Activated naive CD8-positive, alpha-beta T cell treated with anti-CD3 and anti-CD28 coated beads, Interleukin-2, amount 50 U/mL, for 16 hours (primary cell): ENCODE measurements around the gene RFPL2.
"Not testable (repeated sequence)": the region's sequence is repeated elsewhere in the genome, so short reads cannot be mapped to it uniquely, and the experiment has no call there.

ENCODE experiments used
- DNase-seq: peaks from one replicate; pipeline ENCODE4 v3.0.0-alpha.2; 2020; ENCODE audit warnings: low read depth, low spot score

Gene RFPL2

GRCh38 chr22:32164075-32164860 lies 40.6 kb downstream of the RFPL2 start:
- no peak for DNase-seq

DNA sequence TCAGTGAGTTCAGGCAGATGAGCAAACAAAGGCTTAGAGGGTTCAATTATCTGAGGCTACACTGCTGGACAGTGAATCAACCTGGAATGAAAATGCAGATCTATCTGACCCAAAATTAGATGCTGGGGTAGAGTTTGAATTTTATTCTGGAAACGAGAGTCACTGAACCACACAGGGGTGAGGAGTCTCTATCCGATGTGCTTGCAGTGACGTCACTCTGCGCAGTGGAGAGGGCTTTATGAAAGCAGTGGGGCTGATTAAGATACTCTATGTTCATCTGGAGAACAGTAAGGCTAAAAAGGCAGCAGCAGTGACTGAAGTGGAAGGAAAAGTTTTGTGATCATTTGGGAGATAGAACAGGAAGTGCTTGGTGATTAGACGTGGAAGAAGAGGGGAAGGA lies 44.5 kb downstream of the RFPL2 start:
- DNase-seq, result not testable (repeated sequence)

DNA sequence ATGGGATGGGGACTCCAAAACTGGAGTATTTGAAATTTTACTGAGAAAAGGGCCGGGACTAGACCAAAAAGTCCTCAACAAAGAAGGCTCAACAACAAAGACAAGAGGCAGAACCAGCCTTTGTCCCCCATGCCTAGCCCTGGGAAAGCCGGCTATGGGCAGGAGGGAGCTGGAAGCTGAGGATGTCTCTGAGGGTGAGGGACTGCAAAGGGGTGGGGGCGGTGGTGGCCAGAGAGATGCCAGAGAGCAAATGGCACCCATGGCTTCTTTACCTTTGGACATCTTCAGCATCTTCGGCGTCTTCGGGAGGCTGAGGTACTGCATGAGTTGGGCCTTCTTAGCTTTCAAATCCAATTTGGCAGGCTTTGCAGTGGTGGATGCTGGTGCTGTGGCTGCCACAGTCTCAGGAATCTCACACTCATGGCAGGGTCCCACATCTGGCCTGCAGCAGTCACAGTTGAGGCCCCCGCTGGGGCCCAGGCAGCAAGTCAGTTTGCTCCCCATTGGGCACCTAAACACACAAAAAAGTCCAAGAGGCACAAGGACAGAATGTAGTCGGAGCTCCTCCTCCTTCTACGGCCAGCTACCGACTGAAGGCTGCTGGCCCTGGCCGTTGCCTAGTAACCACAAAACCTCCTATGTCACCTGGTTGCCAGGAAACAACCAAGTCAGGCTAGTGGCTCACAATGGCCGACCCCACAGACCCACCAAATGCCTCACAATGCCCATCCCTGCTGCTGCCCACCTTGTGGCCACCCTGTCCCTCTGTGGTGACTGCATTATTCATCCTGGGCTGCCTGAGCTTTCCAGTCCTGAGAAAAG lies 46.0 kb downstream of the RFPL2 start, which contains the start of gene C22orf42:
TSS of gene C22orf42 (minus strand) at position 592 of the 822 bp plus-strand sequence. CDS start at position 504, 88 bp downstream.
- no peak for DNase-seq

- not testable (repeated sequence) for DNase-seq
Measured at GRCh38 chr22:32157632-32158031, 47.2 kb downstream of the RFPL2 start.

- not testable (repeated sequence) for DNase-seq
Measured at GRCh38 chr22:32154727-32155126, 50.1 kb downstream of the RFPL2 start.

- DNase-seq, result not testable (repeated sequence)
Measured at GRCh38 chr22:32151641-32152040, 53.2 kb downstream of the RFPL2 start.

DNA sequence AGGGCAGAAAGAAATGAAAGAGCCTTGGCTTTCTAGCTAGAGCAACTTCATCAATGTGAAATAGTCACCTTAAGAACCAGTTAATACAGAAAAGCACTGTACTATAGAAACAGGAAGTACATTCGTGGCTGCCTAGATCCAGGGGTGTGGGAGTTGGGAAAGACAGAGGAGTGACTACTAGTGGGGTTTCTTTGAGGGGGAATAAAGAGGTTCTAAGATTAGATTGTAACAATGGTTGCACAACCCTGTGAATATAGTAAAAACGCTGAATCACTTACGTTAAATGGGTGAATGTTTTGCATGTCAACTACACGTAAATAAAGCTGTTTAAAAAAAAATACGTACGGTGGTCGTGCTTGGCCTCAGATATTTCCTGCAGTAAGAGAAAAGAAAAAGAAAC lies 54.2 kb downstream of the RFPL2 start:
- DNase-seq, result not testable (repeated sequence)

DNA sequence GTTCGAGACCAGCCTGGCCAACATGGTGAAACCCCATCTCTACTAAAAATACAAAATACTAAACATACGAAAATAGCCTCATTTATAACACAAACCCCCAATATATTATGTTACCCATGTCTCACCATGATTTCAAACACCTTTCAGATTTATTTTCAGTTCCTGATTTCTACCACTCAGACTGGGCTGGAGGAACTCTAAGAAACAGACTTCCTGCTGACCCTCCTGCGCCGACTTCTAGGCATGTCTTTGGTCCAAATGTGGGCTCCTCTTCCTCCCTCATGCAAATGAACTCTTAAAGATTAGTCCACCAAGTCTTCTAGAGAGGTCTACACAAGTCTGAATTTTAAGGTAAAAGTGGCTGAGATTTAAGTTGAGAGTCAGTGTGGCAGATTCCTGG lies 56.5 kb downstream of the RFPL2 start:
- not testable (repeated sequence) for DNase-seq

- not testable (repeated sequence) for DNase-seq
Measured at GRCh38 chr22:32147128-32147527, 57.7 kb downstream of the RFPL2 start.

DNA sequence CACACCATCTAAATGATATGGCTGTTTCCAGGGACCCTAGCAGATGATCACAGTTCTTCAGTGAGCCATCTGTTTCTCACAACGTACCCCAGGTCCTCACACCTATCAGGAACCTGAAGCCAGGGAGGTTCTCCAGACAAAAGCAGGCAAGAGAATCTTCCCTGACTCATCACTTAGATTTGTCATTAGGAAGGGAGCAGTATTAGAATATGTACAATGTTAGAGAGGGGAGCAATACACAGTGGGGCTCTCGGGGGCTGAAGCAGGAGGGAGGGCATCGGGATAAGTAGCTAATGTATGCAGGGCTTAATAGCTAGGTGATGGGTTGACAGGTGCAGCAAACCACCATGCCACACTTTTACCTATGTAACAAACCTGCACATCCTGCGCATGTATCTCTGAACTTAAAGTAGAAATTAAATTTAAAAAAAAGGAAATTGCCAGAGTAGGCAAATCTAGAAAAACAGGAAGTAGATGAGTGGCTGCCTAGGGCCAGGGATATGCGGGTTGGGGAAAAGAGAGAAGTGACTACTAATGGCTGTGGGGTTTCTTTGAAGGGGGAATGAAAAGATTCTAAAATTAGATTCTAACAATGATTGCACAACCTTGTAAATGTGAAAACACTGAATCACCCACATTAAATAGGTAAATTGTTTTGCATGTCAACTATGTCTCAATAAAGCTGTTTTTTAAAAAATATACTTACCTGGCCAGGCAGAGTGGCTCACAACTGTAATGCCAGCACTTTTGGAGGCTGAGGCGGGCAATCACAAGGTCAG lies 60.2 kb downstream of the RFPL2 start:
- no peak for DNase-seq

DNA sequence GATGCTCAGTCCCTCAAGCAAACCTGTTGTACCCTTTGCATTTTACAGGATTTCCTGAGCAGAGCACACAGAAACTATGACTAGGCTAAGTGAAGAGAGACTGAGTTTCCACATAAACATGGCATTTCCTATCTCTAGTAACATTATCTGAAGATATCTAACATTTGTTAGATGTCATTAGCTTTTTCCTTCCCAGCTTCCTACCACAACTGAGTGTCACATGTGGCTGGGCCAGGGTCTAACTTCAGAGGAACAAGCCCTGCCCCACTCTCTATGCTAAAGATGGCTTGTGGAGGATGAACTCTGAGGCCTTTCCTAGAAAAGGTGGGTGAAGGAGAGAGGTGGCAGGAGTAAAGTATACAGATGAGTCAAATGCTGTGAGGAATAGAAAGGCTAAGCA lies 62.3 kb downstream of the RFPL2 start:
- no peak for DNase-seq

DNA sequence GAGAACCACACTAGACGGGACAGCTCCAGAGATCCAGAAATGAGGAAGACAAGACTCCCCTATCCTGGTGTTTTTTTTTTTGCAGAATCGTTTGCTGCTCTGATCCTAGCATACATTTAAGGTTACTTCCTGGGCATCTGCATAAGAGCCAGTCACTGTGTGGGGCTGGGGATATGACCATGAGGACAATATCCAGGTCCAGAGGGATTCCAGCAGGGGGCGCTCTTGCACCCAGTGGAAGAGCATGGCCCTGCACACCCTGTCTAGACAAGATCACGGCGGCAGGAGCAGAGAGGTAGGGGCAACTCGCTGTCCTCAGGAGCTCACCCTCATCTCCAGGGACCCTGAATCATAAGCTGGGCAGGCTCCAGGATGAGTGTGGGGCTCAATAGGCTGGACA lies 64.2 kb downstream of the RFPL2 start:
- not testable (repeated sequence) for DNase-seq
